Measurements from ENCODE around the gene TRABD2B. TPM values are rescaled to one million over a fixed set of nuclear protein-coding genes. Genes with fewer than 3 reads are reported as not detected.

TRABD2B gene
- total RNA-seq, 1 experiment from 2014 or later, result 0.05 TPM

GRCh38 chr1:47794081-47794480 is 203.1 kb downstream of the TRABD2B start:
- Histone ChIP-seq H2AFZ (ENCODE audit: low read depth, low read length, poor library complexity, severe bottlenecking) (no peak overlapping the region), H3K79me2 (ENCODE audit: insufficient read depth, low read length) (no peaks in the 10 kb centered on the region), H3K4me3 (replicated peaks in 1 of 2; ENCODE audit: low read depth in 1 of 2, low read length in 2 of 2) (no peak overlapping the region), H3K27me3 (ENCODE audit: insufficient read depth, low read length) (no peaks in the 10 kb centered on the region), H3K9ac (ENCODE audit: low read length) (no peak overlapping the region), H3K4me2 (ENCODE audit: low read length) (no peak overlapping the region), H3K9me2 (ENCODE audit: insufficient read depth) (no peaks in the 10 kb centered on the region), H3K9me3 (ENCODE audit: control insufficient read depth in 1 of 2, insufficient read depth in 1 of 2, low read depth in 1 of 2, low read length in 2 of 2) (no peaks in the 10 kb centered on the region), H4K20me1 (ENCODE audit: insufficient read depth) (no peaks in the 10 kb centered on the region), H3K36me3 (ENCODE audit: control insufficient read depth in 1 of 2, insufficient read depth in 2 of 2, low read length in 2 of 2) (no peaks in the 10 kb centered on the region), H3K4me1 (ENCODE audit: control insufficient read depth in 1 of 2, insufficient read depth in 2 of 2, low read length in 2 of 2) (no peaks in the 10 kb centered on the region), H3K27ac (ENCODE audit: low read depth, low read length) (no peak overlapping the region)
- ChIA-PET RAD21 (ENCODE audit: low non-redundant PET in 1 of 2, low total read pairs in 2 of 2, uncharacterized antibody in 2 of 2, unreplicated experiment in 2 of 2) (interaction anchor here in 1 of 2 experiments (0.6 kb wide), 1 partner anchor 85 kb away, joined by 3 read pairs; no protein-coding TSS in a partner anchor), CTCF (no interaction called here), POLR2A (no interaction called here)
- intact Hi-C loops (cut with micrococcal nuclease), result no loop called here
- TF ChIP-seq FOSL1 (IDR thresholded peaks at IDR 0.05; ENCODE audit: low read depth) (no peak), ELF1 (IDR thresholded peaks at IDR 0.05; ENCODE audit: borderline replicate concordance, low read depth) (no peak), POLR2A (IDR thresholded peaks at IDR 0.05; ENCODE audit: borderline replicate concordance, extremely low read depth, insufficient read depth, insufficient read length) (no peak), CEBPB (IDR thresholded peaks at IDR 0.05; ENCODE audit: low read depth) (no peak), SIN3A (IDR thresholded peaks at IDR 0.05; ENCODE audit: low read depth) (no peak), ZFX (IDR thresholded peaks at IDR 0.05) (no peak), EGR1 (IDR thresholded peaks at IDR 0.05; ENCODE audit: low read depth) (no peak), YY1 (IDR thresholded peaks at IDR 0.05; ENCODE audit: extremely low read depth, insufficient replicate concordance, low read depth, low read length) (no peak), RAD21 (IDR thresholded peaks at IDR 0.05; ENCODE audit: low read depth) (no peak), EZH2phosphoT487 (IDR thresholded peaks at IDR 0.05; ENCODE audit: borderline replicate concordance) (no peak), SP1 (IDR thresholded peaks at IDR 0.05; ENCODE audit: low read depth) (no peak), JUND (IDR thresholded peaks at IDR 0.05) (no peak), EZH2 (IDR thresholded peaks at IDR 0.05) (no peak)
- TF ChIP-seq, protein P1, sequence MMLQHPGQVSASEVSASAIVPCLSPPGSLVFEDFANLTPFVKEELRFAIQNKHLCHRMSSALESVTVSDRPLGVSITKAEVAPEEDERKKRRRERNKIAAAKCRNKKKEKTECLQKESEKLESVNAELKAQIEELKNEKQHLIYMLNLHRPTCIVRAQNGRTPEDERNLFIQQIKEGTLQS (IDR thresholded peaks at IDR 0.05), result no peak
- TF ChIP-seq, protein P2, sequence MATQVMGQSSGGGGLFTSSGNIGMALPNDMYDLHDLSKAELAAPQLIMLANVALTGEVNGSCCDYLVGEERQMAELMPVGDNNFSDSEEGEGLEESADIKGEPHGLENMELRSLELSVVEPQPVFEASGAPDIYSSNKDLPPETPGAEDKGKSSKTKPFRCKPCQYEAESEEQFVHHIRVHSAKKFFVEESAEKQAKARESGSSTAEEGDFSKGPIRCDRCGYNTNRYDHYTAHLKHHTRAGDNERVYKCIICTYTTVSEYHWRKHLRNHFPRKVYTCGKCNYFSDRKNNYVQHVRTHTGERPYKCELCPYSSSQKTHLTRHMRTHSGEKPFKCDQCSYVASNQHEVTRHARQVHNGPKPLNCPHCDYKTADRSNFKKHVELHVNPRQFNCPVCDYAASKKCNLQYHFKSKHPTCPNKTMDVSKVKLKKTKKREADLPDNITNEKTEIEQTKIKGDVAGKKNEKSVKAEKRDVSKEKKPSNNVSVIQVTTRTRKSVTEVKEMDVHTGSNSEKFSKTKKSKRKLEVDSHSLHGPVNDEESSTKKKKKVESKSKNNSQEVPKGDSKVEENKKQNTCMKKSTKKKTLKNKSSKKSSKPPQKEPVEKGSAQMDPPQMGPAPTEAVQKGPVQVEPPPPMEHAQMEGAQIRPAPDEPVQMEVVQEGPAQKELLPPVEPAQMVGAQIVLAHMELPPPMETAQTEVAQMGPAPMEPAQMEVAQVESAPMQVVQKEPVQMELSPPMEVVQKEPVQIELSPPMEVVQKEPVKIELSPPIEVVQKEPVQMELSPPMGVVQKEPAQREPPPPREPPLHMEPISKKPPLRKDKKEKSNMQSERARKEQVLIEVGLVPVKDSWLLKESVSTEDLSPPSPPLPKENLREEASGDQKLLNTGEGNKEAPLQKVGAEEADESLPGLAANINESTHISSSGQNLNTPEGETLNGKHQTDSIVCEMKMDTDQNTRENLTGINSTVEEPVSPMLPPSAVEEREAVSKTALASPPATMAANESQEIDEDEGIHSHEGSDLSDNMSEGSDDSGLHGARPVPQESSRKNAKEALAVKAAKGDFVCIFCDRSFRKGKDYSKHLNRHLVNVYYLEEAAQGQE (IDR thresholded peaks at IDR 0.05; ENCODE audit: low read depth), result no peak
- BruUV-seq (replicated peaks), result no TSS peak
- no peak for DNase-seq (ENCODE audit: low read depth, low spot score)
- no peak for ATAC-seq

All from HCT116 (cell line).